Activated CD8-positive, alpha-beta memory T cell treated with anti-CD3 and anti-CD28 coated beads, Interleukin-2, amount 50 U/mL, for 24 hours (primary cell): Measurements from ENCODE around the gene MUC5B.
A peak's percentile ranks its signal among the peaks of the same experiment; 100 is the strongest.

ENCODE experiments used
- DNase-seq: peaks from one replicate; pipeline ENCODE4 v3.0.0-alpha.2; 2020; ENCODE audit errors: extremely low read depth

The MUC5B gene

DNA sequence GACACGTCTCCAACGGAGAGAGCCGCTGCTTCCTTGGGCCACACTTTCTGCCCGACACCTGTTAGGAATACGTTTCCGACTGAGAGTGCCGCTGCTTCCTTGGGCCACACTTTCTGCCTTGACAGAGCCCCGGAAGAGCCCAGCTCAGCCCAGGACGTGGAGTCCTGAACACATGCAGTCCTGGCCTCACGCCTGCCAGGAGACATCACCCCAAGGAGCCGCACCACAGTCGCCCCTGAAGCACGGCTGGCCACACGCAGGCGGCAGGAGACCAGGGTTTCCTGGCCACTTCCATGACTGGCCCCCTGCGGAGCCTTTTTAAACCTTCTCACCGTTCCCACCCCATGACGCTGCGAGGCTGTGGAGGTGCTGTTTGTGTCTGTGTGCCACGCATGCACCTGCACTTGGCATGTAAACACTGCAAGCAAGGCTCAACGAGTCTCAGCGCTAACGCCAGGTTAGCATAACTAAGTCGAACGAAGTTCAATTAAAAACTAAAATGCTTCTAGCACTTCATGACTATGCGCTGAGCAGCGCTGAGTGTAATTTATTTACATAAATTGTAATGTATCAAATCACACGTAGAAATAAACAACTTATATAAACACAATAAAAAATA is 77.8 kb downstream of the MUC5B start:
- DNase-seq = no peak

DNA sequence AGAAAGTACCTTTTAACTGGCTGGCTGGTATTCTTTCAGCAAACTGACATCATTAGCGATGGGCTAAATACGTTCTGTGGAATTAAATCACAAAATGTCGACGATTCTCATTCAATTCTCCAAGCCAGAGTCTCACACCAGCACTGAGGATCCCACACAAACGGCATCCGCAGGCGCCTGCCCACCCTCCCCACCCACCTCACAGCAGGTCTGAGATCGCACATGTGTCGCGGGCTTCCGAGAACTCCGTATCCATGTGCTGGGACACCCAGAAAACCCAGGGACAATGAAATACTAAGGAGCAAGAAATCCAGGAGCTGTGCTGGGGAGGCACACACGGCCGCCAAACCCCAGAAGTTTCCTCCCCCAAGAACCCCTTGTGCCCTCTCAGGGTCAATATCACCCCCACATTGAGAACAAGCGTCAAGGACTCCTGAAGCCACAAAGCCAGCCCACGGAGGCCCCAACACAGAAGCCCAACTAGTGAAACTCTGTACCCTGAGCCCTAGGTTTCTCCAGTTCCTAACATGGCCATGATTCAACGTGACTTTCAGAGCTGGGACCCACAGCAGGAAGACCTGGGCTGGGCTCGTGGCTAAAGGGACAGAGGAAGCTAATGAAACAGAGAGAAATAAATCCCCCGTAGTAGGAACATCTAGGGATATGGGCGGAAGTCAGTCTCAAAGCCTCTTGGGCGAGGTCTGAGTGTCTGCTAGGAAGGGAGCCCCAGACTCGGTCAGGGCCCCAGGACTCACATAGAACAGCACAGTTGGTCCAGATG is 78.5 kb downstream of the MUC5B start:
- no peak for DNase-seq

DNA sequence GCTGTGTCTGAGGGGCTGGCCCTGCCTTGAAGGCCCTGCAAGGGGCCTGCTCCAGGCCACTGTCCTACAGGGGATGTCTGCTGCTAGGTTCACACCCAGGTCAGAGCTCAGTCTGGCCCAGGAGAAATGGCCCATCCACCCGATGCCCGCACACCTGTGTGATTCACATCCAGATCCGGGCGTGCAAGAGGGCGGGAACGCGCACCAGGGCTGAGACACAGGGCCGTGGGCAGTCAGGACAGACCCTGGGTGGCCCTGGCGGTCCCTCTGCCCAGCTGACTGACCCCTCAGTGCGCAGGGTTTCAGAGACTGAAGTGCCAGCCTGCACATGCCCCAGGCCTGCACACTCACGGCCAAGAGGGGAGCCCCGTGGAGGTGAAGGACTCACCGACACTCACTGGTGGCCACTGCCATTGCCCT is 79.2 kb downstream of the MUC5B start:
- DNase-seq = no peak

DNA sequence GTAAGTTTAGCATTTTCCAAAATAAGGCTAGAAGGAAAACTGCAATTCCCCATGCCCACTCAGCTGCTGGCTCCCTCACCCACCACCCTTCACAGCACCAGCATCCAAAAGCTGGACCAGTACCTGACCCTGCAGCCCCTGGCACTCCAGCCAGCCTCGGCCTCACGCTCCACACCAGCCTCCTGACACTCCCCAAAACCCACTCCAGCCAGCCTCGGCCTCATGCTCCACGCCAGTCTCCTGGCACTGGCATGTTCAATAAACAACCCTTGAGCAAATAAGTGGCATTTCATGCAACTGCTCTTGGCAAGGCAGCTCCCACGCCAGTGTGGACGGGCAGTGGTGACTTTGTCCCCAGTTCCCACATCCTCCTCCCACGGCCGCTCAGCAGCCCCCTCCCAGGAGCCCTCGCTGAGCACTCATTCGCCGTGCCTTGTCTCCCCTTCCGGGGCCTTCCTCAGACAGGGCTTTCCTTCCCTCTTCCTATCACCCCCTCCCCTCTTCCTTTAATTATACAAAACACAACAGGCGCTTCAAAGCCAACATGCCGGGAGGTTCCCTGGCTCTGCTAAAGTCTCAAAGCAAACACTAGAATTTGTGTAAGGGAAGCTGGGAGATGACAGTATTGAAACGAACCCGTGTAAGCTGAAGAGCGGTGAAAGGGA is 79.7 kb downstream of the MUC5B start:
- no peak for DNase-seq

DNA sequence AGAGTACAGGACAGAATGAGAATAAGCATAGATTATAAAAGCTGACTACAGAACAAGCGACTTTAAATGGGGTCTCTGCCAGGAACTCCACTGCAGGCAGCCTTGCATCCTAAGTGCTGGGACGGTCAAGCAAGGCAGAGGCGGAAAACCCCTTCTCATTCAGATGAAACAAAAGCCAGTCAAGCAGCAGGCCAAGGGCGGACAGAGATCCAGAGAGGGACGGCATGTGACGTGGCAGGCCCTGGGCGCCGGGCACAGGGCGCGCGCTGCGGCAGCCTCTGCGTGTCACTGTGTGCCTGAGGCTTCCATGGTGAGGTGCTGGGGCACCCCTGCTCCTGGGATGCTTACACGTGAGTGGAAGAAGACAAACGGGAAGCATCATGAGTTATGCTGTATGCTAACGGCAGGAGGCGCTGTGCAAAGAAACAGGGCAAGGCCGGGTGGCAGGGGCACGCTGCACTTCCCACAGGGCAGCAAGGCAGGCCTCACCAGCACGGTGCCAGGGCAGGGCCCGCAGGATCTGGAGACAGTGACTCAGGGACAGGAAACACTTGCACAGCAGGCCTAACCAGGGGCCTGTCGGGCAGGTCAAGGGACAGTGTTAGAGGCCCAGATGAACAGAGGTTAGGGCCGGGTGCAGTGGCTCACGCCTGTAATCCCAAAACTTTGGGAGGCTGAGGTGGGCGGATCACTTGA is 80.4 kb downstream of the MUC5B start:
- DNase-seq = no peak

DNA sequence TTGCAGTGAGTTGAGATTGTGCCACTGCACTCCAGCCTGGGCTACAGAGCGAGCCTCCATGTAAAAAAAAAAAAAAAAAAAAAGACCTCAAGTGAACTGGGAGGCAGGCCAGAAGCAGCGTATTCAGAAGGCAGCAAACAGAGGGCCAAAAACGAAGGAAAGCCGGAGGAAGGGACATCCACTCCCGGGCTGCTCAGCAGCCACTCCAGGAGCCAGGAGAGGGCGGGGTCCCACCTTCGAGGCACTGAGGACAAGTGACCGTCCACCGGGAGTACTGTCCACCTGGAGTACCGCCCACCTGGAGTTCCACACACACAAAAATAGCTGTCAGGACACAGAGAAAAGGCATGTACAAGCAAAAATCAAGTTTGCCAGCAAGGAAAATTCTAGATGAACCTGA is 81.1 kb downstream of the MUC5B start:
- no peak for DNase-seq

DNA sequence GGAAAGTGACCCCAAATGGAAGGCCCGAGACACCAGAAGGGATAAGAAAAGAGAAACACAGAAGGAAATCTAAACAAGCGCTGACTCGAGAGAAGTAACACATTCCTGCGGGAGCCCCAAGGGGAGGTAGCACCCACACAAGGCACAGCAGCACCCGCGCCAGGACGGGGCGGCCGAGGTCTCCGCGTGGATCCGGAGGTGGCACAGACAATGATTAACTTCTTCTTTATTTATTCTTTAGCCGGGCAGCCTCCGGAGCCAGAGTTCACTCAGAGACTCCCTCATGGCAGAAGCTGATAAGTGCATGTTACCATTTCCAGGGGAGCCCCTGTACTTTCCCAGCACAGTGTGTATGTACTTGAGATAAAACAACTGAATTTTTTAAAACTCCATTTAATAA is 81.5 kb downstream of the MUC5B start:
- DNase-seq = no peak

DNA sequence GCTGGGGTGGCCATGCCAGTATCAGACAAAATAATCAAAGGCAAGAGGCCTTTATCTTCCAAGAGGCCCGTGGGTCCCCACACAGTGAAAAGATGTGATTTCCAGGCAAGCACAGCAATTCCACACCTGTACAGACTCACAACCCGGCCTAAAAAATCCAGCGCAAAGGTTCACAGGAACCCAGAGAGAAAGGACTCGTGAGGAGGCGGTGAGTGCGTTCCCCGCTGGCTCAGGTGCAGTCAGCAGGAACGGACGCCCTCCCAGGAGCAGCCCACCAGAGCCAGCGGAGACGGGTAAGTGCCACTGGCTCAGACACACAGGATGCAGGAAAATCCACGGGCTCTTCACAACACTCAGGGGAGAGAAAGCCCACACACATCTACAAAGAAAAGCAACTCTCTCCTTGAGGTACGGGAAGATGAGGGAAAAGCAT is 82.2 kb downstream of the MUC5B start:
- DNase-seq = no peak

DNA sequence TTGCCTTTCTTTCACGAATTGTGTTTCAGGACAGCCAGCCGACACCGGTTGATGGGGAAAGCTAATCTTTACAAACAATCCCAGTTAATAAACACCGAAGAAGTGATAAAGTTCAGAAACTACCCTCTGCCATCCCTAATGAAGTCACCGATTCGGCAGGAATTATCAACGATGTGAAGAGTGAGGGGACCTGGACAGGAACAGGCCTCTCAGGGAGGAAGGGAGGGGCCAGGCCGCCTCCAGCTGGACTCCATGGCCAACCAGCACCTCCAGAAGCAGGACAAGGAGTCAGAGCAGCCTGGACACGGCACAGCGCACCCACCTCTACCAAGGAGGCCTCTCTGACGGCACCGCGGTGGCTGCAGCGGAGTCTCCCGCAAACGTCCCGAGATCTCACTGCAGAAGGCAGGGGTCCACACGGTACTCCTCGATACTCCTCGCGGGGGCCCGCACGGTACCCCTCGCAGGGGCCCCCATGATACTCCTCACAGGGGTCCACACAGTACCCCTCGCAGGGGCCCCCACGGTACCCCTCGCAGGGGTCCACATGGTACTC is 82.7 kb downstream of the MUC5B start:
- no peak for DNase-seq

DNA sequence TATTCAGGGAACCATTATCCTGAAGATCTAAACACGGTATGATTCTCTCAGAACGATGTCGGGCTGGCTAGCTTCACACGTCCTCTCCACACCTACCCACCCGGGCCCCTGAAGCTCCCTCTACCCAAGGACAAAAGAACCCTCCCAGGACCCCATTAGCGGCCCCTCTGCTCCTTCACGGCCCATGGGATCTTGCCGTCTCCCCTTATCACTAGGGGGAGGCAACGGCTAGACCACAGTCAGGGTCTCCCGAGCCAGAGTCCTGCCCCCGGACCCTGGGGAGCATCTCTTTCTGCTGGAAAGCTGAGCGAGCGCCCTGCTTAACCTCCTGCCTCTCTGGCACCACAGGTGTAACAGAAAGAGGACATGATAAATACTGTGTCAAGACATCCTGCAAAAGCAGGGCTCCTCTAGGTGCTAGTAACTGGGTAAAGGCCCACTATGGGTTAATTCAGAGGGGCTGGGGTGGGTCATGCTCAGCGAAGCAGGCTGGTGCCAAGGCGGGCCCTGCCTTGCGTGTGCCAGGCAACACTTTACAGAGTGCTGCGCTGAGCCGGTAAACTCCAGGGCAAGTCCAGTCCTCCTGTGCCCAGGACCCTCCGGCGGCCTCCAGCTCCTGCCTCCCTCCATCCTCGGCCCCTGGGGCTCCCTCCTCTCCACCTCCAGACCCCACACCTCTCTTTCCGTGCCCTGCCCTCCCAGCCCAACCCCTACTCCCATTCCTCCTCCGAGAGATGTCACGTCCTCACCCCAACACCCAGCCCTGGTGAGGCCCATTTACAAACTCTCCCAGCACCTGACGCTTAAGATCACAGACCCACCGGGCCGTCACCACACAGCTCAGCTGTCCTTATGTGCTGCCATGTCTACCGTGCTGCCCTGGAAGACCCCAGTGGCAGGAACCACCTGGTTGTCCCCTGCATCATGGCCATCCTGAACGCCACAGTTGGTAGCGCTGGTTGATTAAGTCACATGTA is 83.6 kb downstream of the MUC5B start:
- no peak for DNase-seq

DNA sequence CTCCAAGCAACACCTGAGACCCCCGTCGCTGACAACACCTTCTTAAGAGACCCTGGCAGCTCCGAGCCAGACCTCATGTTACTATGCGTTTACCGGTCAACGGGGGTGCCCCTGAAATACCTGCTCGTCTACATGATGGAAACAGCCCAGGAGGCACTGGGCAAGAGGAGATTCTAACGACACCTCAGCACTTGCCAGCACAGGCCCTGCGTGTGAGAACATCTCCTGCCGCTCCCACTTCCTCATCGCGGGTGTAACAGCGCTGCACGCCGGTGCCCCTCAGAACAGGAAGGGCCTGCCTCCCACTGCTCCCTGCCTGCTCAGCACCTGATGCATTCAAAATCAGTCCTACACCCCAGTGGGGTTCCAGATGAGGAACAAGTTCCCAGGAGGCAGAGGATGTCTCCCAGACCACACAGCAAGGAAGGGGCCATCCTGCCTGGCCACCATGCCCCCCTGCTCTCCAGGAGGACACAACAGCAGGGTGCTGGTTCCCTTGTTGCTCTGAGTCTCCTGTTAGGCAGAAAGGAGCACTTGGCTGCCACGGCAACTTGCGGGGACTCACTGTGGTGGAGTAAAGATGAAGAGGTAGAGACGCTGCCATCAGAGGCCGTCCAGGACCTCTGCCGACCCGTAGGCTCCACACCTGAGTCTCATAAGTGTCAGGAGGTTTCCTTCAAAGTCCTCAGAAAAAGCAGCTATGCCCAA is 84.5 kb downstream of the MUC5B start:
- no peak for DNase-seq

DNA sequence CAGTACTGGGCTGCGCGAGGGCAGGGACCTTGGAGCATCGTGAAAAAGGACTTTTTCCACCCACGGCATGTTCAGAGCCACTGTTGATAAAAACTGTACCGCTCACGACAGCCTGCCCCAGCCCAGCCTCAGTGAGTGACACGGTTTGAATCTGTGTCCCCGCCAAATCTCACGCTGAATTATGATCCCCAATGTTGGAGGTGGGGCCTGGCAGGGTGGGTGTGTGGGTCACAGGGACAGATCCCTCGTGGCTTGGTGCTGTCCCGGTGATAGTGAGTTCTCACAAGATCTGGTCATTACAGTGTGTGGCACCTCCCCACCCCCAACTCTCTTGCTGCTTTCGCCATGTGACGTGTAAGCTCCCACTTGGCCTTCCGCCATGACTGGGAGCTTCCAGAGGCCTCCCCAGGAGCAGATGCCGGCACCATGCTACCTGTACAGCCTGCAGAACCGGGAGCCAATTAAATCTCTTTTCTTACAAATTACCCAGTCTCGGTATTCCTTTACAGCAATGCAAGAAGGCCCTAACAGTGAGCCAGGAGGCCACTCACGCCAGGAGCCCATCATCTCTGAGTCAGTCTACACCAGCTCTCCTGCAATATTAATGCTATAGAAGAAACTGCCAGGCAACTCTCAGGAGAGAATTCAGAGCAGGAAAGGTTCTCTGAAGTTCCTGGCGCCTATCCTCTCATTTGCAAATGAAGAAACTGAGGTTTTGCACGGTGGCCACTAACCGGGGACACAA is 85.3 kb downstream of the MUC5B start:
- DNase-seq = no peak

DNA sequence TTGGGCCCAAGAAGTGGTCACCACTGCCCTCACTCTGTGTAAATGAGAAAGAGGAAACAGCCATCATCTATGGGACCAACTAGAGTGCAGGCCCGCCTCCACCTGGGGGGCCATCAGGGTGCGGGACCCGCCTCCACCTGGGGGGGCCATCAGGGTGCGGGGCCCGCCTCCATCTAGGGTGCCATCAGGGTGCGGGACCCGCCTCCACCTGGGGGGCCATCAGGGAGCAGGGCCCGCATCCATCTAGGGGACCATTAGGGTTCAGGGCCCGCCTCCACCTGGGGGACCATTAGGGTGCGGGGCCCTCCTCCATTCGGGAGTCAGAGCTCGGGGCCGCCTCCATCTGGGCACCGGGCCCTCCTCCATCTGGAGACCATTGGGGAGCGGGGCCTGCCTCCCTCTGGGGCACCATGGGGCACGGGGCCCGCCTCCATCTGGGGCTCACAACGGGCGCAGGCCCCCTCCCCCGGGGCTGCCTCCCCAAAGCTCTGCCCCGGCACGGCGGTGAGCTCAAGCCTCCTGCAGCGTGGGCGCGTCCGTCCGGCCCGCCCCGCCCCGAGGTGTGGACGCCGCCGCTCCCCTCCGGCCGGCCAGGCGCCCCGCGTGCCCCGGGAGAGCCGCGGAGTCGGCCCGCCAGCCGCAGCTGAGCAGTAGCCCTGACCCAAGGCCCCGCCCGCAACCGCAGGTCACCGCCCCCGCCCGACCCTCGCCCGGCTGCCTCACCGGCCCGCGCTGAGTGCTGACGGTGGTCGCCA is 86.1 kb downstream of the MUC5B start:
- DNase-seq = no peak

DNA sequence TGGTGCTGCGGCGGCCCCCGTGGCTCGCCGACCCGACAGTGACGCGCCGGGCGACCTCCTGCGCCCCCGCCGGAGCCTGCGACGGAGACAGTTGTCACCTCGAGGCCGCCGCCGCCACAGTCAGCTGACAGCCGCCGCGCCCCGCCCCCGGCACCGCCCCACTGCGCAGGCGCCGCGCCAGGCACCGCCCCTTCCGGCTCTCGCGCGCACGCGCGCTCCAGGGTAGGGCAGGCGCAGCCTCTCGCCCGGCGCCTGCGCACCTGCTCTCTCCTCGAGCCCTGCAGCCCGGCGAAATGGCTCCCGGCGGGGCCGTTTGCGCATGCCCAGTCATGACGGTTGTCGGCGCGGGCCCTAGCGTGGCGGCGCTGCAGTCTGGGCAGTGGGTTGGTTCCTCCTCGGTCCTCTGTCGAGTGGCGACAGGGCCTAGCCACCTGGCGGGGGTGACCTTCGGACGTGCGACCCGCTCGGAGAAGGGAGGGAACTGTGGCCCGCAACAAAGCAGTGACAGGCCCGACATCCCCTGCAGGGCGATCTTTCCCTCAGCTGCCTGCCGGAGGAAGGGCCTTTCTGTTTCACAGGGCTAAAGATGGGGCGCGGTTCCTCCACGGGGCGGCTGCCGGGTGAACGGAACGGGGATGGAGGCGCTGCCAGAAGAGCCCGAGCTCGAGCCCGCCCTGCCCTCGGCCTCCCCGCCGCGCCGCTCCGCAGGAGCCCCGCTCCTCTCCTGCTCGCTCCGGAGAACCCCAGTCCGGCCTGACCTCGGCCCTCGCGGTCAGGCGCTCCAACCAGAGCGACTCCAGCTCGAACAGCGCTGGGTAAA is 86.8 kb downstream of the MUC5B start, which contains the start of gene TOLLIP:
TSS of gene TOLLIP (minus strand) at position 135 of the 820 bp plus-strand sequence. CDS start at position 1, 134 bp downstream.
- peak; percentile 90 for DNase-seq

DNA sequence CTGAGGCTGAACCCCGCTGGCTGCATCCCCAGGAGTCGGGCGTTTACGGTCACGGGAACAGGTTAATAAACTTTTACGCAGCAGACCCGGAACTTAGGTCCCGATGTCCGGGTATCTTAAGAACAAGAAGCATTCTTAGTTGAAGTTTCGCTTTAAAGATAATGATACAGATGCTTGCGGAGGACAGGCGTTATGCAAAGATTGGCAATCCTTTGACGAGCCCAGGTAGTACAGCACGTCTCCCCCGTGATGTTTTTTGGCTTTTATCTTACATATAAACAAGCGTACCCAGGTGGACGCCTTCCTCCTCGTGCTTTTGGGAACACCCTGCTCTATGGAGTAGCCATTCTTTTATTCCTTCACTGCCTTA is 87.4 kb downstream of the MUC5B start:
- DNase-seq = no peak

DNA sequence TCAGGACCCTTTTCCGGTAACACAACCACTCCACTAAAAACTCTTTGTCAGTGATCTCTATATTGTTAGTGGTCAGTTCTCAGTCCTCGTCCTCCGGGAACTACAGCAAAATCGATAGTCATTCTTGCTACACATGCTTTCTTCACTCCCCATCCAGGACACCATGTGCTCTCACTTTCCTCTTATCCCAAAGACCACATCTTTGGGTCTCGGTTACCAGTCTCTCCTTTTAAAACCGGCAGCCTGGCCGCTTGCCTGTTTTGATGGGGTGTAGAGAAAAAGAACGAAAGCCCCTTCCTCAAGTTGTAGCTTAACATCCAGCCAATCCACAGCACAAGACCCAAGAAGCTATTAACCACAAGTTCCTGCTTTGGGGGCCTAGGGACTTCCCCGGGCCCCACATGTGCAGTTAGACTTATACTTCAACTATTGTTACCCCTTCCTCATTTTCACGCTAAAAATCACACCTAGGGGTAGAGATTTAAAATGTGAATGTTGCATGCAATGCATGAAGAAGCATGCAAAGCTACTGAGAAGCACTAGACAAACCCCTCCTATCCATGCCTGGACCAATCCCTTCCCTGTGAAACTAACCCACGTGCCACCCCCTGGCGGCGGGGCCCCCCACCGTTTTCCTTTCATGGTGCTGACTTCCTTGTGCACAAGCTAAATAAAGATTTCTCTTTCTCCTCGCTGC is 88.1 kb downstream of the MUC5B start:
- DNase-seq = no peak
